ENCODE measurements around the gene ARL6IP4. TPM values are rescaled to one million over a fixed set of nuclear protein-coding genes. Genes with fewer than 3 reads are reported as not detected.
A peak's percentile ranks its signal among the peaks of the same experiment; 100 is the strongest.

ARL6IP4 gene
- total and polyA plus RNA-seq, 11 donors: 123 to 325 (median 148) TPM

DNA sequence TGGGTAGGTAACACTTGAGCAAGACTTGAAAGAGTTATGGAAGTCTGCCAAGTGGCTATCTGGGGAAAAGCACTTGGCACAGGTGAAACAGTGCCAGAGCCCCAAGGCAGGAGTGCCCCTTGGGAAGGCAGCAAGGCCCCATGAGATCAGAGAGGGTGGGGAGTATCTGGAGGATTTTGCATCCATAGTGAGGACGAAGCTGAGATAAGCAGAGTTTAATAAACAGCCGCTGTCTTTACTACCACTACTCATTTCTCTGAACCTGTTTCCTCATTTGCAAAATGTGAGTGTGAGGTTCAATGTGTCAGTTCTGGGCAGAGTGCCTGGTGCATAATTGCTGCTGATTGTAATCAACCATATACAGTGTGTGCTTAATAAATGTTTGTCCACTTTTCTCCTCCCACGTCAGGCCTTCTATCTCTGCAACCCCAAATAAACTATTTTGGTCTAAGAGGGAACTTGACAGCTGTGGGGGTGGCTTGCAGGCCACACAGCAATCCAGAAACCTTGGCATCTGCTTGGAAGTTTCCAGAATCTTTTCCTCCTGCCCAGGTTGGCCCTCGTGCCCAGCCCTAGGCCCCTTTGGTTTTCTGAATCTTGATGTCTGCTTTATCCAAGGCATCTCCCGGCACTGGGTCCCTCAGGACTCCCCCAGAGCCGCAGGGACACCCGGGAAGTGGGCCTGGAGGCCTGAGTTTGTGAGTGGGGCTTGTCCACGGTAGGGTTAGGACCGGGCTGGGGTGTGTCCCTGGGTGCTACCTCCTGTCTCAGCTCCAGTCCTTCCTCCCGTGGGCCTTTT lies 18.8 kb upstream of the ARL6IP4 start:
- DNase-seq: no peak
- H3K9me3 ChIP-seq: no peaks in the 10 kb centered on the region
- H3K4me1 ChIP-seq: peaks cover 0 to 70% (median 31%) of the 10 kb centered on the region in 12 donors
- peak overlapping the region in 4 of 12 donors; percentile 23 to 56 (median 38) for H3K27ac ChIP-seq
- WGBS, 4 donors: 68 to 74% (median 70%) methylated on average over 8 to 10 of the region's 10 CpGs
- peak in 3 of 4 donors; percentile 6 to 10 (median 10) for ATAC-seq
- TF ChIP-seq POLR2A (IDR thresholded peaks at IDR 0.05): no peak
- TF ChIP-seq, protein P1, sequence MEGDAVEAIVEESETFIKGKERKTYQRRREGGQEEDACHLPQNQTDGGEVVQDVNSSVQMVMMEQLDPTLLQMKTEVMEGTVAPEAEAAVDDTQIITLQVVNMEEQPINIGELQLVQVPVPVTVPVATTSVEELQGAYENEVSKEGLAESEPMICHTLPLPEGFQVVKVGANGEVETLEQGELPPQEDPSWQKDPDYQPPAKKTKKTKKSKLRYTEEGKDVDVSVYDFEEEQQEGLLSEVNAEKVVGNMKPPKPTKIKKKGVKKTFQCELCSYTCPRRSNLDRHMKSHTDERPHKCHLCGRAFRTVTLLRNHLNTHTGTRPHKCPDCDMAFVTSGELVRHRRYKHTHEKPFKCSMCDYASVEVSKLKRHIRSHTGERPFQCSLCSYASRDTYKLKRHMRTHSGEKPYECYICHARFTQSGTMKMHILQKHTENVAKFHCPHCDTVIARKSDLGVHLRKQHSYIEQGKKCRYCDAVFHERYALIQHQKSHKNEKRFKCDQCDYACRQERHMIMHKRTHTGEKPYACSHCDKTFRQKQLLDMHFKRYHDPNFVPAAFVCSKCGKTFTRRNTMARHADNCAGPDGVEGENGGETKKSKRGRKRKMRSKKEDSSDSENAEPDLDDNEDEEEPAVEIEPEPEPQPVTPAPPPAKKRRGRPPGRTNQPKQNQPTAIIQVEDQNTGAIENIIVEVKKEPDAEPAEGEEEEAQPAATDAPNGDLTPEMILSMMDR (IDR thresholded peaks at IDR 0.05): no peak
- H3K27me3 ChIP-seq: no peaks in the 10 kb centered on the region
- intact Hi-C loops (cut with DNase I): no loop called here
- no peak overlapping the region for H3K4me3 ChIP-seq
- H3K36me3 ChIP-seq: peaks cover 0 to 21% (median 10%) of the 10 kb centered on the region in 9 donors

DNA sequence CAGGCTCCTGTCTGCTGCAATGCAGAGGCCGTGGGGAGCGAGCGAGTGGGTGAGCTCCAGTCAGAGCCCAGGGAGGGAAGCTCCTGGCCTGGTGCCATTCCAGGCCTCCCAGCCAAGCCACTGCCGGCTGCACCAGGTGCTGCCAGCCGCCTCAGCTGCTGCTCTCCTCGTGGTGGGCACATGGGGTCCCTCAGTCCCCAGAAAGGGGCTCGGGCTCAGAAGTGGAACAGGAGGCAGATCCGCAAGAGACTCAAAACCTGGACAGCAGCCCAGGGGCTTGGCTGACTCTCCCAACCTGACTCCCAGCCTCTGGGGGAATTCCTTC lies 16.6 kb upstream of the ARL6IP4 start:
- intact Hi-C loops (cut with DNase I): no loop called here
- Histone ChIP-seq H3K4me1 (peaks cover 0 to 56% (median 30%) of the 10 kb centered on the region in 12 donors), H3K36me3 (peaks cover 0 to 16% (median 8%) of the 10 kb centered on the region in 9 donors), H3K27me3 (no peaks in the 10 kb centered on the region), H3K27ac (peak overlapping the region in 1 of 12 donors; percentile 32), H3K4me3 (peak overlapping the region in 1 of 12 donors; percentile 9), H3K9me3 (no peaks in the 10 kb centered on the region)
- ATAC-seq (peak in 3 of 4 donors; percentile 7 to 38 (median 19)), DNase-seq (peak in 4 of 5 donors; percentile 47 to 72 (median 64))
- no peak for TF ChIP-seq POLR2A (IDR thresholded peaks at IDR 0.05)
- TF ChIP-seq, protein P1 (IDR thresholded peaks at IDR 0.05): no peak
- 12 to 53% (median 38%) methylated on average over 2 to 8 of the region's 8 CpGs for WGBS, 4 donors

DNA sequence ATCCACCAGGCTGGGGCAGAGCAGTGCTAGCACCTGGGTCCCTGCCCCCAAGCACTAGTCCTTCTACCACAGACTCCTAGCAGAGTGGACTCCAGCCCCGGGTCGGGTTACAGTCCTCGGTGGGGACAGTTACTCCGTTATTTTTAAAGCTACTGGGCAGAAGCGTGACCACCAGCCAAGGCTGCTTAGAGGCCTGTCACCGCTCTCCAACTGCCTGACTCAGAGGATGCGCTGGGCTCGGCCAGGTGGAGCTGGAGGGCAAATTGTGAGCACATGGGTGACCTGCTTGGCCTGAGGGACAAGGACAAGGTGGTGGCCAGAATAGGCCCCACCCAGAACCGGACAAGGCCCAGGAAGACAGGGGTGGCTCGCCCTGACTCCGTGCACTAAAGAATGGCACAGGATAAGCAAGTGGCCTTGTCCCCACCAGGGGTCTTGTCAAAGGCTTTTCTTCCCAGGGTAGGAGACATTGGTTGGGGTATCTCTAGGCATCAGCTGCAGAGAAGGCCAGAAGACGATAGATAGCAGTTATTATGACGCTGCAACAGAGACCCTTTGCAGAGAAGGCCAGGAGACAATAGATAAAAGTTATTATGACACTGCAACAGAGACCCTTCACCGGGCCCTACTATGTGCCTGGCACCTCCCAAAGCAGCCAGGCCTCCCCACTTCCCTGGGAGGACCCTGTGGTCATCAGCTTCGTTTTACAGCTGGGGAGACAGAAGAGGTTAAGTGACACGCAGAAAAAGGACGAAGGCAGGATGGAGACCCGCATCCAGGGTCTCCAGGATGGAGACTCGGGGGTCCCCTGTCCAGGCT lies 15.8 kb upstream of the ARL6IP4 start:
- DNase-seq (no peak), ATAC-seq (no peak)
- WGBS, 4 donors: 80 to 90% (median 86%) methylated on average over 19 of the region's 19 CpGs
- Histone ChIP-seq H3K4me1 (peaks cover 0 to 53% (median 30%) of the 10 kb centered on the region in 12 donors), H3K27ac (peak overlapping the region in 1 of 12 donors; percentile 32), H3K36me3 (peaks cover 0 to 9% (median 3%) of the 10 kb centered on the region in 9 donors), H3K4me3 (peak overlapping the region in 6 of 12 donors; percentile 58 to 94 (median 74)), H3K27me3 (no peaks in the 10 kb centered on the region), H3K9me3 (no peaks in the 10 kb centered on the region)
- intact Hi-C loops (cut with DNase I): no loop called here
- TF ChIP-seq, protein P1 (IDR thresholded peaks at IDR 0.05): no peak
- no peak for TF ChIP-seq POLR2A (IDR thresholded peaks at IDR 0.05)

DNA sequence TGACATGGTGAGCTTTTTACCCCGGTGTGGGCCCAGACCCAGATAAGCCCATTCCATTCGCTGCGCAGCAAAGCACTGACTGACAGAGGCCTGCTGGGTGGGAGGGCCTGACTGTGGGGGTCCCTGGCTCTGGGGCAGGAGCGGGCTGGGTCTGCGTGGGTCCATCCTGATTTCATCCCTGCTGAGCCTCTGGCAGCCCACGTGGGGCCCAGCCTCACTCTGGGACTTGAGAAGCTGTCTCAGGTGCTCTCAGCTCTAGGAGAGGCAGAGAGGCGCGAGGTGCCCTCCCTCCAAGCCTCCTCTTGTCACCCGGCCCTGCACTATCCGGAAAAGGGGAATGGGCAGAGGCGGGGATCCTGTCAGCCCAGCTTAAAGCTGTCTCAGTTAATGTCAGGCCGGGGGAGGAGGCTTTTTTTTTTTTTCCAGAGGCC lies 15.1 kb upstream of the ARL6IP4 start:
- Histone ChIP-seq H3K9me3 (no peaks in the 10 kb centered on the region), H3K4me3 (peak overlapping the region in 11 of 12 donors; percentile 53 to 94 (median 68)), H3K36me3 (peaks cover 0 to 2% (median 0%) of the 10 kb centered on the region in 9 donors), H3K4me1 (peaks cover 0 to 53% (median 30%) of the 10 kb centered on the region in 12 donors), H3K27me3 (no peaks in the 10 kb centered on the region), H3K27ac (peak overlapping the region in 8 of 12 donors; percentile 48 to 79 (median 66))
- intact Hi-C loops (cut with DNase I): no loop called here
- TF ChIP-seq, protein P1 (IDR thresholded peaks at IDR 0.05): no peak
- ATAC-seq (peak in 2 of 4 donors; percentile 0 to 1), DNase-seq (peak in 1 of 5 donors; percentile 6)
- WGBS, 4 donors: 48 to 59% (median 53%) methylated on average over 7 to 12 of the region's 12 CpGs
